Cardiac muscle cell (in vitro differentiated cells and primary cell): ENCODE measurements around the gene PPRC1. TPM values are rescaled to one million over a fixed set of nuclear protein-coding genes. Genes with fewer than 3 reads are reported as not detected.

Experiments
- DNase-seq, 2 donors: peaks; one replicate each; pipeline versions ENCODE4 v3.0.0 to v3.0.0-alpha.2; 2010 to 2017; ENCODE audit warnings: low read depth in 1 of 2, low spot score in 1 of 2
- H3K27ac ChIP-seq: fragments of 200-600 bp; sonication (generic); 2 replicates; pipeline ENCODE4 v1.5.1; 2016
- H3K27me3 ChIP-seq: fragments of 200-600 bp; sonication (generic); 2 replicates; pipeline ENCODE4 v1.6.0; 2016; ENCODE audit warnings: control low read depth
- H3K36me3 ChIP-seq: fragments of 200-600 bp; sonication (generic); 2 replicates; pipeline ENCODE4 v1.5.1; 2016; ENCODE audit warnings: control low read depth
- H3K4me1 ChIP-seq: fragments of 200-600 bp; sonication (generic); 2 replicates; pipeline ENCODE4 v1.8.1; 2017; ENCODE audit warnings: low read depth, mild to moderate bottlenecking, mixed run types
- H3K4me3 ChIP-seq: fragments of 200-600 bp; sonication (generic); 2 replicates; pipeline ENCODE4 v1.5.1; 2016; ENCODE audit warnings: mild to moderate bottlenecking
- H3K9me3 ChIP-seq: fragments of 200-600 bp; sonication (generic); 2 replicates; pipeline ENCODE4 v1.5.1; 2017; ENCODE audit warnings: low read depth, mild to moderate bottlenecking, control low read depth
- CTCF ChIP-seq: IDR thresholded peaks from 2 replicates; pipeline ENCODE4 v1.5.1; 2012; ENCODE audit warnings: low read depth, mild to moderate bottlenecking, low read length
- polyA plus RNA-seq: library from polyadenylated mRNA; unstranded; fragments of >200 nt; fragmentation: Nextera tagmentation; extraction: Ambion mirVana; gene quantifications from 2 replicates; pipeline ENCODE4 v1.2.1, GENCODE V29; 2016
- total RNA-seq: library from RNA; depleted of rRNA; stranded (reverse); fragments of >200 nt; gene quantifications from 2 replicates; pipeline ENCODE4 v1.2.3, GENCODE V29; 2016

PPRC1 gene
- total and polyA plus RNA-seq, 2 experiments from 2014 or later: 22.6 to 22.9 TPM

GRCh38 chr10:102163342-102163989, 30.6 kb downstream of the PPRC1 start:
- Histone ChIP-seq H3K9me3 (no peaks in the 10 kb centered on the region), H3K27ac (no peak overlapping the region), H3K27me3 (no peaks in the 10 kb centered on the region), H3K36me3 (peaks cover 50% of the 10 kb centered on the region), H3K4me1 (no peaks in the 10 kb centered on the region), H3K4me3 (no peak overlapping the region)
- no peak for DNase-seq
- no peak for TF ChIP-seq CTCF

GRCh38 chr10:102167861-102168260, 35.0 kb downstream of the PPRC1 start:
- H3K4me3 ChIP-seq: no peak overlapping the region
- H3K27ac ChIP-seq: no peak overlapping the region
- no peaks in the 10 kb centered on the region for H3K4me1 ChIP-seq
- H3K27me3 ChIP-seq: no peaks in the 10 kb centered on the region
- H3K9me3 ChIP-seq: no peaks in the 10 kb centered on the region
- H3K36me3 ChIP-seq: peaks cover 7% of the 10 kb centered on the region
- DNase-seq: no peak
- no peak for TF ChIP-seq CTCF

- Histone ChIP-seq H3K27me3 (no peaks in the 10 kb centered on the region), H3K9me3 (no peaks in the 10 kb centered on the region), H3K4me1 (peaks cover 5% of the 10 kb centered on the region), H3K4me3 (no peak overlapping the region), H3K36me3 (no peaks in the 10 kb centered on the region), H3K27ac (no peak overlapping the region)
- TF ChIP-seq CTCF: no peak
- DNase-seq: no peak
Measured at GRCh38 chr10:102170602-102171001, 37.8 kb downstream of the PPRC1 start.

- no peaks in the 10 kb centered on the region for H3K9me3 ChIP-seq
- H3K27ac ChIP-seq: no peak overlapping the region
- no peak for DNase-seq
Measured at GRCh38 chr10:102172288-102172687, 39.4 kb downstream of the PPRC1 start.

GRCh38 chr10:102175415-102175814, 42.6 kb downstream of the PPRC1 start:
- H3K9me3 ChIP-seq: no peaks in the 10 kb centered on the region
- H3K36me3 ChIP-seq: no peaks in the 10 kb centered on the region
- H3K27ac ChIP-seq: peak overlapping the region; percentile 59
- H3K27me3 ChIP-seq: no peaks in the 10 kb centered on the region
- no peak for TF ChIP-seq CTCF
- no peak overlapping the region for H3K4me3 ChIP-seq
- H3K4me1 ChIP-seq: peaks cover 10% of the 10 kb centered on the region
- peak in 1 of 2 donors; percentile 22 for DNase-seq

More at GRCh38 chr10:102172288-102172687, 39.4 kb downstream of the PPRC1 start:
- Histone ChIP-seq H3K4me1 (peaks cover 10% of the 10 kb centered on the region), H3K36me3 (no peaks in the 10 kb centered on the region), H3K4me3 (no peak overlapping the region), H3K27me3 (no peaks in the 10 kb centered on the region)
- TF ChIP-seq CTCF: no peak
